Stimulated activated CD4-positive, alpha-beta T cell treated with anti-CD3 and anti-CD28 coated beads, Interleukin-4, amount 100 ng/mL, for 48 hours (primary cell): ENCODE results near the gene ADAM12.

Experiments
- DNase-seq, 2 donors: peaks; one replicate each; pipeline ENCODE4 v3.0.0-alpha.2; 2020; ENCODE audit warnings: low read depth in 2 of 2

Gene ADAM12

GRCh38 chr10:126114884-126115555 is 273.3 kb downstream of the ADAM12 start:
- DNase-seq = no peak

DNA sequence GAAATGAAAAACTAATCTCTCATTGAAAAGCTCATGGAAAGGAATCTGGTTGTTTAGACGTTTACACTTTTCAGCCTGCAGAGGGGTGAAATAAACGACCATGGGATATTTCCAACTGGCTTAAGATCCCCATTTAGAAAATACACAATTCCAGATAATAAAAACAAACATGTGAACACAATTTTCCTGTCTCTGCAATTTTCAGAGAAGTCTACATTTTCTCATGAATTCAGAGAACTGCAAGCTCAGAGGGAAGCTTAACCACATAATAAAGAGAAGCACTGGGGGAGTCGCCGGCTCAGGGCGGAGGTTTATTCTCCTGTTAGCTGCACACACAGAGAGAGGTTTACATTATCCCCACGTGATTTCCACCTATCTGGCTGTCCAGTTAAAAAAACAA is 276.8 kb downstream of the ADAM12 start:
- DNase-seq = no peak

DNA sequence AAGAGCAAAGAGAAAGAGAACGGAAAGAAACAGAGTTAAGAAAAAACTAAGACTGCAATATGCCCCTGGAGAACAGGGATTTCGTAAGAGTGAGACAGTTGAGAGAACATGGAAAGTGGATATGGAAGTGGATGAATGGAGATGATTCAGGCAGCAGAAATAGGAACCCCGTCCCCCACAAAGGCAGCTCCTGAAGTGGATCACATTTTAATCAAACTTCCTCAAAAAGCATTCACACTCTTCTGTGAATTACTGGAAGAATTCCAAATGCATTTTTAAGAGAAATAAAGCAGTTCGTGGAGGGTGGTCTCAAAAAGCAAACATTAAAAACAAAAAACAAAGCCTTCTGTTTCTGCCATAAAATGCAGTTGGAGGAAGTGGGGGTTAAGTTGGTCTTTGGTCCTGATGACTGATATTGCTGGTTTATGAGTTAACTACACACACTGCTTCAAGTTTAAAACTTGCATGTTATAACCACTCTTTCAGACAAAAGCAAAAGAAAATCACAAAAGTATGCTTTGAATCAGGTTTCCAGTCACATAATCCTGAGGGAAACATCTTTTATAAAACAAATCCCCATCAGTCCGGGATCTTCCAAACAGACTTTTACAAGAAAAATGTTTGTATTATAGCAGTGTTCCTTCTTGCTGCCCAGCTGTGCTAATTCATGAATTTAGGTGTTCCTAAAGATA is 277.6 kb downstream of the ADAM12 start:
- no peak for DNase-seq

- DNase-seq = no peak
These were observed 278.4 kb downstream of the ADAM12 start for GRCh38 chr10:126109893-126110292.

DNA sequence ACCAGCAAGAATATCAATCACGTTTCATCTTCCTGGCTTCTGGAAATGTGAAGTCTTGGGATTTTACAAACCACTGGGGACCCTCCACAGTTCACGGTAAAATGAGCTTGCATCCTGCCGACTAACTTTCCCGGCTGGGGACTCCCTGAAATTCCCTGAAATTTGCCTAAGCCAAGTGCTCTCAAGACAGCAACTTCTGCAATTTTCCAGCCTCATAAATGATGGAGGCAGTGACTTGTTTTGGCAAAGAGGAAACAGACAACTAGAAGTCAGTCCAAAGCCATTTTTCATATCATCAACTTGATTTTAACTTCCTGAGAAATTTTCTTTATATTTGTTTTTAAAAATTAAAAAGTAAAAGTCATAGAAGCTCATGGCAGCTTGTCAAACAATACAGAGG is 279.6 kb downstream of the ADAM12 start:
- no peak for DNase-seq

DNA sequence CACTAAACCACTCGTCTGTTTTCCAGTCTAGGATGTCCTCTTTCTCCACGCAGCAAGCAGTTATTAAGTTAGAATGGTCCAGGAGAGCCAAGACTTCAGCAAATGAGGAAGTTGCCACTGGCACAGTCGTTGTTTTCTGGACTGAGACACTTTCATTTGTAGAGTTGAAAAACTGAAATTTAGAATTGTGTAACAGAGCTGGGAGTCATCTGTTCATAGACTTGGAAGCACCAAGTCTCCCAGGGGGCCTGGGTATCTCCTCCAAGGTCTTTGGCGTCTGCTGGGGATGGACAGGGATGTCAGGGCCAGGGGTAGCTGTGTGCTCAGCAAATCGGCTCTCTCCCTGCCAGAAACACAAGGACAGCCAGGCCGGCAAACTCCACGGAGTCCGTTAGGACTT is 283.5 kb downstream of the ADAM12 start:
- DNase-seq = no peak

GRCh38 chr10:126102636-126103035 is 285.6 kb downstream of the ADAM12 start:
- DNase-seq = no peak

- DNase-seq = no peak
These were observed 286.5 kb downstream of the ADAM12 start for GRCh38 chr10:126101736-126102135.

DNA sequence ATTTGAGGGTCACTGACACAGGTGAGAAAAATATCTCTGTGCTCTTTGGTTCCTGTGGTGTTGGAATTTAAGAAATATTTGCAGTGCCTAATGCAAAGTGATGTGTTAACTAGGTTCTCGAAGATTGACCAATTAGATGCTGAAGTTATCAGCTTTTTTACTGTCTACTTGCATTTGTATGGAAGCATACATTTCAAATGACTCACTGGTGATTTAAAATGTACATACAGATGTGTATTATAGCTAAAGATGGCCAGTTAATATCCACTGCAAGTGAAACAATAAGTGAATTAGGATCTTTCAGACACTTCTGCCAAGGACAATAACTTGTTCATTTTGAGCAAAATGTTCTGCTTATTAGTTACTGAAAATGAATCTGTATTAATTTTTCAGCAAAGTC is 287.0 kb downstream of the ADAM12 start:
- no peak for DNase-seq

GRCh38 chr10:126099366-126099765 is 288.9 kb downstream of the ADAM12 start:
- DNase-seq = no peak

DNA sequence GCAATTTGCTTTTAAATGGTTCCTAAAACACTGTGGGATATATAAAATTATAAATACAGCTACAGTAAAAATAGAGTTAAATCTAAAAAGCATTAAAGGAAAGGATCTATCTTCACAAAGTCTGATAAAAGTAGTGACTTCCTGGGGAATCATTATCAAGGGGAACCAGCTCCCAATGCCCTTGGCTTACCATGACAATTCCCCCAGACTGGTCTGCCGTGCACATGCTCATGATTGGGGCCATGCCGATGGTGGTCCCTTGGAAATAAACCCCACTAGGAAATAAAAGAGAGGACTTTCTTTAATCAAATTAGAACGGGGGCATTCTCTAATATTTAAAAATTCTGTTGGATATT is 290.1 kb downstream of the ADAM12 start:
- no peak for DNase-seq

GRCh38 chr10:126097558-126098225 is 290.6 kb downstream of the ADAM12 start:
- DNase-seq = no peak

DNA sequence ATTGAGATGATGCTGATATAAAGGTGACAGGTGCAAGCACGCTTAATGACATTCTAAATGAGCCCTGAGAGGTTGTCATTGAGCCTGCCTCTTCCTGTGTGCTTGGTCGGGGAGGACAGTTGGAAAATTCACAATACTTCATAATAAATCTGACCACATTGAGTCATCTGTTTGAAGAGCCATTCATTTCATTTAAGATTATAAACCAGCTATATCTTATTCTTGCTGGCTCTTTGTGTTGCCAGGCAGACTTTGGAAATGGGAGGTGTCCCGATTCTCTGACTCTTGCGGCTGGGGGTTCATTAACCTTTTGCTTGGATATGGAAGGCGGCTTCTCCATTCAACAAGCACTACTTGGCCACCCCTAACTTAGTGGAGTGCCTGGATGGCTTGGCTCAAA is 293.7 kb downstream of the ADAM12 start:
- DNase-seq = no peak

- no peak for DNase-seq
These were observed 295.7 kb downstream of the ADAM12 start for GRCh38 chr10:126092366-126093215.

- DNase-seq = no peak
These were observed 297.2 kb downstream of the ADAM12 start for GRCh38 chr10:126090911-126091728.

- no peak for DNase-seq
These were observed 297.8 kb downstream of the ADAM12 start for GRCh38 chr10:126090443-126090842.

GRCh38 chr10:126087796-126088505 is 300.3 kb downstream of the ADAM12 start:
- DNase-seq = no peak

GRCh38 chr10:126087153-126087680 is 301.1 kb downstream of the ADAM12 start:
- DNase-seq = no peak

- DNase-seq = no peak
These were observed 302.5 kb downstream of the ADAM12 start for GRCh38 chr10:126085806-126086205.

DNA sequence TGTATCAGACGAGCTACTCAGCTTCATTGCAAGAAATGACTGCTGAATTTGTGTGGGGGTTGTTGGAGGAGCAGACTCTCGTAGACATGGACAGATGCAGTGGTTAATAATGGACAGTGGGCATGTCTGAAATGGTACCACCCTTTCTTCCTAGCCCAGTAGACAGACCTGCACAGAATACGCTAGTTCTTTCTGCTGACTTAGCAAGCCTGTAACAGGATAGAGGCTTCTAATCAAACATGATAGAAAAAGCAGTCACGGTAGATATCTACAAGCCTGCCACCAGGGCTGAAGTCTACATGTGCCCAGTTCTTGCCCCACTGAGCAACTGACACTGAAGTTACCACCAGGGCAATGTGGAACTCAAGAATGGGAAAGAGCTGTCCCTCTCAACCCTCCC is 303.9 kb downstream of the ADAM12 start:
- DNase-seq = no peak
